T-helper 1 cell (primary cell): ENCODE results near the gene OPN4.
A peak's percentile ranks its signal among the peaks of the same experiment; 100 is the strongest.

ENCODE experiments used
- DNase-seq, 5 donors: peaks; one replicate each; pipeline ENCODE4 v3.0.0-alpha.2; 2012 to 2020

OPN4 gene

GRCh38 chr10:86700851-86701617, 46.7 kb downstream of the OPN4 start:
- DNase-seq = no peak

- DNase-seq = no peak
These were observed 48.8 kb downstream of the OPN4 start for GRCh38 chr10:86703176-86703575.

- no peak for DNase-seq
These were observed 50.8 kb downstream of the OPN4 start for GRCh38 chr10:86705139-86705538.

GRCh38 chr10:86705905-86706304, 51.6 kb downstream of the OPN4 start:
- no peak for DNase-seq

- no peak for DNase-seq
These were observed 52.1 kb downstream of the OPN4 start for GRCh38 chr10:86706401-86706841.

- no peak for DNase-seq
These were observed 52.6 kb downstream of the OPN4 start for GRCh38 chr10:86706977-86707376.

GRCh38 chr10:86707505-86707904, 53.2 kb downstream of the OPN4 start:
- DNase-seq = no peak

- no peak for DNase-seq
These were observed 53.9 kb downstream of the OPN4 start for GRCh38 chr10:86708068-86708782.

- no peak for DNase-seq
These were observed 54.5 kb downstream of the OPN4 start for GRCh38 chr10:86708783-86709380.

- DNase-seq = no peak
These were observed 55.2 kb downstream of the OPN4 start for GRCh38 chr10:86709396-86710185.

GRCh38 chr10:86710987-86711512, 56.7 kb downstream of the OPN4 start:
- peak; percentile 68 to 85 (median 74) for DNase-seq

GRCh38 chr10:86711513-86712316, 57.4 kb downstream of the OPN4 start:
- peak; percentile 23 to 51 (median 31) for DNase-seq

GRCh38 chr10:86712317-86712707, 58.0 kb downstream of the OPN4 start:
- DNase-seq = no peak

- no peak for DNase-seq
These were observed 60.9 kb downstream of the OPN4 start for GRCh38 chr10:86715156-86715795.

GRCh38 chr10:86715836-86716235, 61.5 kb downstream of the OPN4 start:
- DNase-seq = no peak
